Measurements from ENCODE around the gene PCDH7. TPM values are rescaled to one million over a fixed set of nuclear protein-coding genes. Genes with fewer than 3 reads are reported as not detected.

Gene PCDH7
- total RNA-seq, 2 experiments from 2014 or later: not detected

- H3K4me3 Mint-ChIP-seq: no peak overlapping the region
- no peak overlapping the region for H3K27ac Mint-ChIP-seq
- CTCF ChIA-PET: no interaction called here
- no peaks in the 10 kb centered on the region for H3K27me3 Mint-ChIP-seq (ENCODE audit: low read depth)
- intact Hi-C loops (cut with micrococcal nuclease): no loop called here
- no peak for DNase-seq
- H3K9me3 Mint-ChIP-seq: no peaks in the 10 kb centered on the region
- no peaks in the 10 kb centered on the region for H3K36me3 Mint-ChIP-seq (ENCODE audit: low read depth)
- no peaks in the 10 kb centered on the region for H3K4me1 Mint-ChIP-seq (ENCODE audit: low read depth)
Measured at GRCh38 chr4:30770049-30770549, 49.9 kb downstream of the PCDH7 start.

GRCh38 chr4:30770812-30771211 is 50.6 kb downstream of the PCDH7 start:
- H3K9me3 Mint-ChIP-seq: no peaks in the 10 kb centered on the region
- intact Hi-C loops (cut with micrococcal nuclease): no loop called here
- no peak for DNase-seq
- CTCF ChIA-PET: no interaction called here
- no peaks in the 10 kb centered on the region for H3K4me1 Mint-ChIP-seq (ENCODE audit: low read depth)
- H3K36me3 Mint-ChIP-seq (ENCODE audit: low read depth): no peaks in the 10 kb centered on the region
- H3K27ac Mint-ChIP-seq: no peak overlapping the region
- H3K27me3 Mint-ChIP-seq (ENCODE audit: low read depth): no peaks in the 10 kb centered on the region
- H3K4me3 Mint-ChIP-seq: no peak overlapping the region

GRCh38 chr4:30776451-30776850 is 56.3 kb downstream of the PCDH7 start:
- H3K4me1 Mint-ChIP-seq (ENCODE audit: low read depth): no peaks in the 10 kb centered on the region
- intact Hi-C loops (cut with micrococcal nuclease): no loop called here
- CTCF ChIA-PET: no interaction called here
- H3K9me3 Mint-ChIP-seq: no peaks in the 10 kb centered on the region
- H3K27ac Mint-ChIP-seq: no peak overlapping the region
- no peaks in the 10 kb centered on the region for H3K27me3 Mint-ChIP-seq (ENCODE audit: low read depth)
- H3K36me3 Mint-ChIP-seq (ENCODE audit: low read depth): no peaks in the 10 kb centered on the region
- no peak for DNase-seq
- no peak overlapping the region for H3K4me3 Mint-ChIP-seq

DNA sequence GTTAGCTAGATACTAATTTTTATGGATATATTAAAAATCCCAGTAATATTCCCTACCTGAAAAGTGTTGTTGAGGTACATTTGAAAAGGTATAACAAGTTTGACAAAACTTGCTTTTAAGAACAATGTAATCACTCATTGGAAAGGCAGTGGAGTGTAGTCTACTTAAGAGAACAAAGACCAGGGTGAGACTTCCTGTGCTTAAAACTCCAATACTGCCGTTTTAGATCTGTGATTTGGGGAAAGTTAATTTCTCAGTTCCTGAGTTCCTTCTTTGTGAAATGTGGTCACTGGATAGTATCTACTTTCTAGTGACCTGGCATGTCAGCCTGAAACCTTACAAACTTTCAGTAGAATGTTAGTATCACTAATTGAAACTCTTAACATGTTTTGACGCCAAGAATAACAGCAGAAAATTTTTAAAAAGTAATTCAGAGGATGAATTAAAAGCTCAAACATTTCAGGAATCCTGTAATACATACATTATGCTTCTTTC is 56.8 kb downstream of the PCDH7 start:
- DNase-seq: no peak
- intact Hi-C loops (cut with micrococcal nuclease): no loop called here

More for the DNA sequence above, 56.8 kb downstream of the PCDH7 start:
- no peak overlapping the region for H3K4me3 Mint-ChIP-seq
- no peaks in the 10 kb centered on the region for H3K36me3 Mint-ChIP-seq (ENCODE audit: low read depth)
- no peaks in the 10 kb centered on the region for H3K9me3 Mint-ChIP-seq
- no peaks in the 10 kb centered on the region for H3K27me3 Mint-ChIP-seq (ENCODE audit: low read depth)
- H3K4me1 Mint-ChIP-seq (ENCODE audit: low read depth): no peaks in the 10 kb centered on the region
- CTCF ChIA-PET: no interaction called here
- H3K27ac Mint-ChIP-seq: no peak overlapping the region

Measured in activated naive CD4-positive, alpha-beta T cell treated with anti-CD3 and anti-CD28 coated beads for 36 hours (primary cell).